GM12864 (cell line): ENCODE data around the gene RC3H1.
A peak's percentile ranks its signal among the peaks of the same experiment; 100 is the strongest.
"Not testable (repeated sequence)": the region's sequence is repeated elsewhere in the genome, so short reads cannot be mapped to it uniquely, and the experiment has no call there.

Source experiments
- DNase-seq: peaks from one replicate; pipeline ENCODE4 v3.0.0-alpha.2; 2011; ENCODE audit warnings: low read depth
- H3K4me3 ChIP-seq: 2 replicates; pipeline ENCODE4 v1.5.1; 2011; ENCODE audit warnings: mild to moderate bottlenecking, low read depth, low read length, control low read depth
- CTCF ChIP-seq: IDR thresholded peaks from 2 replicates; pipeline ENCODE4 v1.5.1; 2011; ENCODE audit warnings: low read depth, mild to moderate bottlenecking, moderate library complexity, low read length, control low read depth, inconsistent platforms; ENCODE audit errors: missing control alignments

The RC3H1 gene

GRCh38 chr1:174022080-174022975, at the start of gene RC3H1:
Gene RC3H1, minus strand, starts transcription at chr1:174022357. Its CDS starts 29,372 bp downstream, at chr1:173992985.
- H3K4me3 ChIP-seq = peak within 1 kb of the TSS; percentile 100

GRCh38 chr1:174070614-174071013, 48.5 kb upstream of the RC3H1 start:
- no peak overlapping the region for H3K4me3 ChIP-seq
- DNase-seq = no peak
- TF ChIP-seq CTCF = no peak

More at GRCh38 chr1:174022080-174022975, at the start of gene RC3H1:
- no peak for TF ChIP-seq CTCF
- peak; percentile 55 for DNase-seq

GRCh38 chr1:174068000-174068399, 45.8 kb upstream of the RC3H1 start:
- TF ChIP-seq CTCF = no peak
- no peak overlapping the region for H3K4me3 ChIP-seq
- DNase-seq = no peak

- DNase-seq = no peak
- TF ChIP-seq CTCF = no peak
- H3K4me3 ChIP-seq = no peak overlapping the region
Measured at GRCh38 chr1:174060090-174060489, 37.9 kb upstream of the RC3H1 start.

GRCh38 chr1:174058624-174059023, 36.5 kb upstream of the RC3H1 start:
- TF ChIP-seq CTCF = no peak
- H3K4me3 ChIP-seq = no peak overlapping the region
- no peak for DNase-seq

- not testable (repeated sequence) for DNase-seq, H3K4me3 ChIP-seq
Measured at GRCh38 chr1:174056609-174057008, 34.5 kb upstream of the RC3H1 start.

- DNase-seq, H3K4me3 ChIP-seq: not testable (repeated sequence)
Measured at GRCh38 chr1:174055797-174056196, 33.6 kb upstream of the RC3H1 start.

GRCh38 chr1:174053826-174054225, 31.7 kb upstream of the RC3H1 start:
- no peak for TF ChIP-seq CTCF
- DNase-seq = no peak
- no peak overlapping the region for H3K4me3 ChIP-seq
